GM19238 (cell line): ENCODE measurements around the gene TBX10.
A peak's percentile ranks its signal among the peaks of the same experiment; 100 is the strongest.
"Not testable (repeated sequence)": the region's sequence is repeated elsewhere in the genome, so short reads cannot be mapped to it uniquely, and the experiment has no call there.

Experiments used
- DNase-seq: peaks from one replicate; pipeline ENCODE4 v3.0.0; 2011; ENCODE audit warnings: low spot score; ENCODE audit not compliant: insufficient read length

Gene TBX10

GRCh38 chr11:67632175-67632981, 7.2 kb downstream of the TBX10 start:
- no peak for DNase-seq

GRCh38 chr11:67631853-67632174, 7.7 kb downstream of the TBX10 start:
- DNase-seq: no peak

GRCh38 chr11:67631411-67631810, 8.2 kb downstream of the TBX10 start:
- DNase-seq: no peak

- DNase-seq: no peak
Observed at GRCh38 chr11:67630943-67631331, 8.6 kb downstream of the TBX10 start.

GRCh38 chr11:67630228-67630942, 9.2 kb downstream of the TBX10 start:
- DNase-seq: peak; percentile 96

- DNase-seq: peak; percentile 85
Observed at GRCh38 chr11:67629386-67630227, 10.0 kb downstream of the TBX10 start, which contains the start of gene NUDT8. NUDT8 (minus strand) TSS chr11:67629937; CDS start chr11:67629911, 26 bp downstream.

GRCh38 chr11:67628710-67629385, 10.7 kb downstream of the TBX10 start:
- no peak for DNase-seq

GRCh38 chr11:67627812-67628624, 11.5 kb downstream of the TBX10 start:
- no peak for DNase-seq

GRCh38 chr11:67627441-67627811, 12.1 kb downstream of the TBX10 start:
- DNase-seq: no peak

- DNase-seq: no peak
Observed at GRCh38 chr11:67626970-67627369, 12.6 kb downstream of the TBX10 start.

GRCh38 chr11:67626131-67626833, 13.3 kb downstream of the TBX10 start:
- DNase-seq: not testable (repeated sequence)

- DNase-seq: not testable (repeated sequence)
Observed at GRCh38 chr11:67623795-67624194, 15.8 kb downstream of the TBX10 start.

- not testable (repeated sequence) for DNase-seq
Observed at GRCh38 chr11:67622905-67623304, 16.7 kb downstream of the TBX10 start.

GRCh38 chr11:67621928-67622327, 17.6 kb downstream of the TBX10 start:
- DNase-seq: not testable (repeated sequence)

GRCh38 chr11:67620621-67621020, 18.9 kb downstream of the TBX10 start:
- DNase-seq: not testable (repeated sequence)

GRCh38 chr11:67619683-67620618, 19.6 kb downstream of the TBX10 start:
- DNase-seq: not testable (repeated sequence)

- not testable (repeated sequence) for DNase-seq
Observed at GRCh38 chr11:67618901-67619659, 20.5 kb downstream of the TBX10 start.
